Thyroid gland (tissue), 4 donors: ENCODE results near the gene FANCL. TPM values are rescaled to one million over a fixed set of nuclear protein-coding genes. Genes with fewer than 3 reads are reported as not detected.

Source experiments
- DNase-seq, 2 donors: peaks; one replicate each; pipeline ENCODE4 v3.0.0-alpha.2; 2019
- H3K27ac ChIP-seq, 3 donors: fragments of 200-600 bp; sonication (generic); 1 replicate in 2 of 3; 2 replicates in 1 of 3; pipeline ENCODE4 v1.5.1; 2016 to 2019; ENCODE audit warnings: mild to moderate bottlenecking in 1 of 3, moderate library complexity in 1 of 3
- H3K27me3 ChIP-seq: fragments of 200-600 bp; sonication (generic); one replicate; pipeline ENCODE4 v1.5.1; 2019
- H3K36me3 ChIP-seq, 2 donors: fragments of 200-600 bp; sonication (generic); one replicate each; pipeline ENCODE4 v1.5.1; 2016 to 2019
- H3K4me1 ChIP-seq, 2 donors: fragments of 200-600 bp; sonication (generic); one replicate each; pipeline ENCODE4 v1.5.1; 2017 to 2019
- H3K4me3 ChIP-seq, 3 donors: fragments of 200-600 bp; sonication (generic); replicated peaks in 1 of 3; 1 replicate in 2 of 3; 2 replicates in 1 of 3; pipeline ENCODE4 v1.5.1; 2016; ENCODE audit warnings: mild to moderate bottlenecking in 1 of 3
- H3K9me3 ChIP-seq: fragments of 200-600 bp; sonication (generic); one replicate; pipeline ENCODE4 v1.5.1; 2017
- CTCF ChIP-seq, 6 experiments: fragments of 200-600 bp in 3 of 6; fragments of 450-650 bp in 3 of 6; sonication (generic) in 3 of 6; IDR thresholded peaks; one replicate each; pipeline ENCODE4 v1.5.1; 2016 to 2019; ENCODE audit warnings: antibody characterized with exemption in 6 of 6, mild to moderate bottlenecking in 2 of 6, inconsistent platforms in 1 of 6, moderate library complexity in 1 of 6
- POLR2A ChIP-seq, 2 donors: fragments of 450-650 bp; IDR thresholded peaks; one replicate each; pipeline ENCODE4 v1.6.1; 2017; ENCODE audit warnings: antibody characterized with exemption in 2 of 2, mild to moderate bottlenecking in 2 of 2, moderate library complexity in 1 of 2
- WGBS, 2 donors: methylation state at CpG; one replicate each; pipeline ENCODE4 v1.1.5; 2017; 5-methylcytosine and 5-hydroxymethylcytosine counted together
- intact Hi-C: fragments of 100-400 bp; cut with DNase I; formaldehyde crosslinking; loops from one replicate; pipeline ENCODE4 v1.15.1; 2023
- total RNA-seq, 4 donors: library from RNA; depleted of rRNA; stranded (reverse); fragments of >200 nt; gene quantifications; one replicate each; pipeline ENCODE4 v1.2.3, GENCODE V29; 2016

Gene FANCL
- total RNA-seq, 4 donors from 2014 or later = 25.0 to 47.7 (median 31.4) TPM

GRCh38 chr2:58239243-58239925 is 1.7 kb downstream of the FANCL start:
- Histone ChIP-seq H3K9me3 (no peaks in the 10 kb centered on the region), H3K4me3 (no peak overlapping the region), H3K36me3 (no peaks in the 10 kb centered on the region), H3K4me1 (peaks cover 5 to 10% of the 10 kb centered on the region in 2 donors), H3K27me3 (no peaks in the 10 kb centered on the region), H3K27ac (no peak overlapping the region)
- DNase-seq = no peak
- 86 to 90% methylated on average over 3 of the region's 3 CpGs for WGBS, 2 donors
- TF ChIP-seq POLR2A (IDR thresholded peaks at IDR 0.05) (no peak), CTCF (IDR thresholded peaks at IDR 0.05) (no peak)
- intact Hi-C loops = no loop called here

- H3K4me3 ChIP-seq = no peak overlapping the region
- H3K9me3 ChIP-seq = no peaks in the 10 kb centered on the region
- H3K4me1 ChIP-seq = peaks cover 13 to 16% of the 10 kb centered on the region in 2 donors
- H3K27ac ChIP-seq = no peak overlapping the region
- DNase-seq = no peak
- no peak for TF ChIP-seq POLR2A (IDR thresholded peaks at IDR 0.05)
- TF ChIP-seq CTCF (IDR thresholded peaks at IDR 0.05) = no peak
- intact Hi-C loops = no loop called here
- H3K36me3 ChIP-seq = no peaks in the 10 kb centered on the region
- H3K27me3 ChIP-seq = no peaks in the 10 kb centered on the region
Observed at GRCh38 chr2:58237741-58238140, 3.4 kb downstream of the FANCL start.

- WGBS, 2 donors = 97 to 99% methylated on average over 2 of the region's 2 CpGs
- no peak for DNase-seq
- Histone ChIP-seq H3K36me3 (no peaks in the 10 kb centered on the region), H3K4me1 (peaks cover 14 to 21% of the 10 kb centered on the region in 2 donors), H3K9me3 (no peaks in the 10 kb centered on the region), H3K27me3 (no peaks in the 10 kb centered on the region), H3K27ac (no peak overlapping the region), H3K4me3 (no peak overlapping the region)
- intact Hi-C loops = no loop called here
- TF ChIP-seq CTCF (IDR thresholded peaks at IDR 0.05) = no peak
- TF ChIP-seq POLR2A (IDR thresholded peaks at IDR 0.05) = no peak
Observed at GRCh38 chr2:58235984-58236383, 5.1 kb downstream of the FANCL start.

GRCh38 chr2:58235170-58235569 is 6.0 kb downstream of the FANCL start:
- TF ChIP-seq POLR2A (IDR thresholded peaks at IDR 0.05) = no peak
- no peak for TF ChIP-seq CTCF (IDR thresholded peaks at IDR 0.05)
- intact Hi-C loops = no loop called here
- no peak overlapping the region for H3K27ac ChIP-seq
- 95% methylated on average over 3 of the region's 3 CpGs for WGBS, 2 donors
- H3K9me3 ChIP-seq = no peaks in the 10 kb centered on the region
- no peaks in the 10 kb centered on the region for H3K36me3 ChIP-seq
- no peaks in the 10 kb centered on the region for H3K27me3 ChIP-seq
- H3K4me1 ChIP-seq = peaks cover 14 to 18% of the 10 kb centered on the region in 2 donors
- DNase-seq = no peak
- H3K4me3 ChIP-seq = no peak overlapping the region

- no peak overlapping the region for H3K27ac ChIP-seq
- H3K36me3 ChIP-seq = no peaks in the 10 kb centered on the region
- H3K27me3 ChIP-seq = no peaks in the 10 kb centered on the region
- H3K9me3 ChIP-seq = no peaks in the 10 kb centered on the region
- no peak for DNase-seq
- H3K4me1 ChIP-seq = peaks cover 6 to 13% of the 10 kb centered on the region in 2 donors
- no peak overlapping the region for H3K4me3 ChIP-seq
- intact Hi-C loops = no loop called here
- WGBS, 2 donors = 85 to 89% methylated on average over 1 of the region's 1 CpG
- TF ChIP-seq CTCF (IDR thresholded peaks at IDR 0.05) (no peak), POLR2A (IDR thresholded peaks at IDR 0.05) (no peak)
Observed at GRCh38 chr2:58228299-58228698, 12.8 kb downstream of the FANCL start.
